Osteocyte (in vitro differentiated cells): ENCODE results near the gene MDM1. TPM values are rescaled to one million over a fixed set of nuclear protein-coding genes. Genes with fewer than 3 reads are reported as not detected.

Experiments
- DNase-seq: peaks from one replicate; pipeline ENCODE4 v3.0.0; 2021; ENCODE audit warnings: mixed read lengths; ENCODE audit not compliant: unreplicated experiment; ENCODE audit errors: extremely low spot score
- H3K27ac Mint-ChIP-seq: one replicate; pipeline ENCODE4 v1.8.0; 2021; ENCODE audit warnings: mild to moderate bottlenecking, mixed read lengths; ENCODE audit not compliant: unreplicated experiment
- H3K27me3 Mint-ChIP-seq: one replicate; pipeline ENCODE4 v1.8.0; 2021; ENCODE audit warnings: mixed read lengths; ENCODE audit not compliant: unreplicated experiment
- H3K36me3 Mint-ChIP-seq: one replicate; pipeline ENCODE4 v1.8.0; 2021; ENCODE audit warnings: mixed read lengths; ENCODE audit not compliant: unreplicated experiment
- H3K4me1 Mint-ChIP-seq: one replicate; pipeline ENCODE4 v1.8.0; 2021; ENCODE audit warnings: mixed read lengths; ENCODE audit not compliant: unreplicated experiment
- H3K4me3 Mint-ChIP-seq: one replicate; pipeline ENCODE4 v1.8.0; 2021; ENCODE audit warnings: mild to moderate bottlenecking, moderate library complexity, mixed read lengths; ENCODE audit not compliant: unreplicated experiment
- H3K9me3 Mint-ChIP-seq: one replicate; pipeline ENCODE4 v1.8.0; 2021; ENCODE audit warnings: mixed read lengths; ENCODE audit not compliant: unreplicated experiment
- CTCF ChIP-seq: fragments of 200-600 bp; sonication (generic); IDR thresholded peaks from 2 replicates; pipeline ENCODE4 v1.5.0; 2021; ENCODE audit warnings: antibody characterized with exemption, mild to moderate bottlenecking, moderate library complexity
- total RNA-seq: library from RNA; stranded (reverse); gene quantifications from 2 replicates; pipeline ENCODE4 v1.2.1, GENCODE V29; 2021

The MDM1 gene
- total RNA-seq, 1 donor from 2014 or later = 10.9 TPM

GRCh38 chr12:68286396-68286795 is 45.8 kb downstream of the MDM1 start:
- H3K27ac Mint-ChIP-seq = no peak overlapping the region
- DNase-seq = no peak
- H3K9me3 Mint-ChIP-seq = no peaks in the 10 kb centered on the region
- H3K27me3 Mint-ChIP-seq = no peaks in the 10 kb centered on the region
- no peaks in the 10 kb centered on the region for H3K36me3 Mint-ChIP-seq
- no peaks in the 10 kb centered on the region for H3K4me1 Mint-ChIP-seq
- H3K4me3 Mint-ChIP-seq = no peak overlapping the region
- no peak for TF ChIP-seq CTCF

- TF ChIP-seq CTCF = no peak
- no peak overlapping the region for H3K27ac Mint-ChIP-seq
- H3K4me1 Mint-ChIP-seq = no peaks in the 10 kb centered on the region
- H3K27me3 Mint-ChIP-seq = no peaks in the 10 kb centered on the region
- no peaks in the 10 kb centered on the region for H3K36me3 Mint-ChIP-seq
- H3K4me3 Mint-ChIP-seq = no peak overlapping the region
- no peaks in the 10 kb centered on the region for H3K9me3 Mint-ChIP-seq
- DNase-seq = no peak
Measured at GRCh38 chr12:68285541-68285940, 46.6 kb downstream of the MDM1 start.

- TF ChIP-seq CTCF = no peak
- Mint-ChIP-seq H3K27me3 (no peaks in the 10 kb centered on the region), H3K36me3 (no peaks in the 10 kb centered on the region), H3K4me1 (no peaks in the 10 kb centered on the region), H3K9me3 (no peaks in the 10 kb centered on the region), H3K4me3 (no peak overlapping the region), H3K27ac (no peak overlapping the region)
- DNase-seq = no peak
Measured at GRCh38 chr12:68281322-68282077, 50.7 kb downstream of the MDM1 start.

GRCh38 chr12:68280240-68280639 is 51.9 kb downstream of the MDM1 start:
- no peak for DNase-seq
- Mint-ChIP-seq H3K4me3 (no peak overlapping the region), H3K27me3 (no peaks in the 10 kb centered on the region), H3K36me3 (no peaks in the 10 kb centered on the region), H3K9me3 (no peaks in the 10 kb centered on the region), H3K27ac (no peak overlapping the region), H3K4me1 (no peaks in the 10 kb centered on the region)
- TF ChIP-seq CTCF = no peak

GRCh38 chr12:68279227-68280054 is 52.7 kb downstream of the MDM1 start:
- H3K36me3 Mint-ChIP-seq = no peaks in the 10 kb centered on the region
- no peak overlapping the region for H3K4me3 Mint-ChIP-seq
- no peaks in the 10 kb centered on the region for H3K9me3 Mint-ChIP-seq
- no peak for TF ChIP-seq CTCF
- no peaks in the 10 kb centered on the region for H3K4me1 Mint-ChIP-seq
- no peaks in the 10 kb centered on the region for H3K27me3 Mint-ChIP-seq
- DNase-seq = no peak
- H3K27ac Mint-ChIP-seq = no peak overlapping the region
